GM23338 (cell line): ENCODE measurements around the gene NUDC. TPM values are rescaled to one million over a fixed set of nuclear protein-coding genes. Genes with fewer than 3 reads are reported as not detected.

Experiments used
- ATAC-seq: fragments of 200-7000 bp; cut with Tn5 transposase; 3 replicates; pipeline ENCODE4 v1.9.1; 2020
- DNase-seq: peaks from one replicate; pipeline ENCODE4 v3.0.0-alpha.2; 2015; ENCODE audit warnings: low spot score
- H2AFZ ChIP-seq: fragments of 200-600 bp; sonication (generic); 2 replicates; pipeline ENCODE4 v1.8.0; 2016; ENCODE audit warnings: antibody characterized with exemption, mild to moderate bottlenecking, moderate library complexity
- H3F3A ChIP-seq: fragments of 200-600 bp; sonication (generic); replicated peaks from 2 replicates; pipeline ENCODE4 v1.8.0; 2017; ENCODE audit warnings: antibody characterized with exemption, mixed run types, low read depth
- H3K27ac ChIP-seq: fragments of 200-600 bp; sonication (generic); 2 replicates; pipeline ENCODE4 v1.6.1; 2016; ENCODE audit warnings: low read depth
- H3K27me3 ChIP-seq: fragments of 200-600 bp; sonication (generic); 2 replicates; pipeline ENCODE4 v1.8.0; 2016; ENCODE audit warnings: mild to moderate bottlenecking, mixed run types, moderate library complexity; ENCODE audit not compliant: insufficient read depth
- H3K36me3 ChIP-seq: fragments of 200-600 bp; sonication (generic); 2 replicates; pipeline ENCODE4 v1.8.0; 2016; ENCODE audit warnings: mild to moderate bottlenecking; ENCODE audit not compliant: insufficient read depth
- H3K4me1 ChIP-seq: fragments of 200-600 bp; sonication (generic); 2 replicates; pipeline ENCODE4 v1.8.0; 2016; ENCODE audit warnings: mild to moderate bottlenecking, moderate library complexity; ENCODE audit not compliant: insufficient read depth
- H3K4me2 ChIP-seq: fragments of 200-600 bp; sonication (generic); 2 replicates; pipeline ENCODE4 v1.7.1; 2017; ENCODE audit warnings: mixed run types
- H3K4me3 ChIP-seq: fragments of 200-600 bp; sonication (generic); 2 replicates; pipeline ENCODE4 v1.6.1; 2016; ENCODE audit warnings: mixed run types
- H3K79me2 ChIP-seq: fragments of 200-600 bp; sonication (generic); replicated peaks from 2 replicates; pipeline ENCODE4 v1.8.0; 2017; ENCODE audit warnings: mild to moderate bottlenecking; ENCODE audit not compliant: insufficient read depth
- H3K9me2 ChIP-seq: fragments of 200-600 bp; sonication (generic); 2 replicates; pipeline ENCODE4 v1.8.0; 2017; ENCODE audit not compliant: insufficient read depth
- H4K20me1 ChIP-seq: fragments of 200-600 bp; sonication (generic); replicated peaks from 2 replicates; pipeline ENCODE4 v1.8.0; 2017; ENCODE audit warnings: mild to moderate bottlenecking; ENCODE audit not compliant: insufficient read depth
- H3K27ac Mint-ChIP-seq: 2 replicates; pipeline ENCODE4 v1.8.0; 2020; ENCODE audit warnings: inconsistent platforms, mild to moderate bottlenecking, moderate library complexity, mixed read lengths
- H3K27me3 Mint-ChIP-seq: 3 replicates; pipeline ENCODE4 v1.8.0; 2022; ENCODE audit warnings: low read depth, mild to moderate bottlenecking, moderate library complexity, mixed read lengths, inconsistent platforms; ENCODE audit not compliant: insufficient read depth, poor library complexity
- H3K36me3 Mint-ChIP-seq: 3 replicates; pipeline ENCODE4 v1.8.0; 2021; ENCODE audit warnings: low read depth, mild to moderate bottlenecking, inconsistent platforms, moderate library complexity, mixed read lengths
- H3K4me1 Mint-ChIP-seq: 3 replicates; pipeline ENCODE4 v1.8.0; 2020; ENCODE audit warnings: mild to moderate bottlenecking, inconsistent platforms, mixed read lengths
- H3K4me3 Mint-ChIP-seq: 3 replicates; pipeline ENCODE4 v1.8.0; 2021; ENCODE audit warnings: moderate library complexity, mild to moderate bottlenecking, inconsistent platforms, mixed read lengths
- H3K9me3 Mint-ChIP-seq: 3 replicates; pipeline ENCODE4 v1.8.0; 2020; ENCODE audit warnings: moderate library complexity, mild to moderate bottlenecking, inconsistent platforms, mixed read lengths
- CREB1 ChIP-seq: fragments of 250-450 bp; sonication (Bioruptor Pico); IDR thresholded peaks from 2 replicates; pipeline ENCODE4 v1.5.0; 2020; ENCODE audit warnings: low read depth, mild to moderate bottlenecking, moderate library complexity
- CTCF ChIP-seq, 2 experiments: fragments of 200-600 bp in 1 of 2; sonication (generic) in 1 of 2; conservative IDR thresholded peaks; 2 replicates each; pipeline versions ENCODE4 v1.5.1 to v1.6.1; 2016 to 2017; ENCODE audit warnings: antibody characterized with exemption in 2 of 2, low read depth in 2 of 2, mild to moderate bottlenecking in 2 of 2, moderate library complexity in 1 of 2
- ETS1 ChIP-seq: IDR thresholded peaks from 2 replicates; pipeline ENCODE4 v1.6.1; 2016; ENCODE audit warnings: antibody characterized with exemption
- EZH2 ChIP-seq: fragments of 200-600 bp; sonication (generic); IDR thresholded peaks from one replicate; pipeline ENCODE4 v1.8.0; 2017; ENCODE audit warnings: antibody characterized with exemption, mild to moderate bottlenecking, low read depth; ENCODE audit not compliant: unreplicated experiment
- EZH2phosphoT487 ChIP-seq: fragments of 200-600 bp; sonication (generic); IDR thresholded peaks from one replicate; pipeline ENCODE4 v1.8.1; 2018; ENCODE audit warnings: antibody characterized with exemption; ENCODE audit not compliant: unreplicated experiment
- JUNB ChIP-seq: IDR thresholded peaks from one replicate; pipeline ENCODE4 v1.6.1; 2016; ENCODE audit warnings: antibody characterized with exemption; ENCODE audit not compliant: unreplicated experiment
- NANOG ChIP-seq: IDR thresholded peaks from 2 replicates; pipeline ENCODE4 v1.6.1; 2016; ENCODE audit warnings: antibody characterized with exemption, borderline replicate concordance
- POLR2AphosphoS5 ChIP-seq: IDR thresholded peaks from 2 replicates; pipeline ENCODE4 v1.6.1; 2016; ENCODE audit warnings: antibody characterized with exemption, low read depth
- REST ChIP-seq: IDR thresholded peaks from one replicate; pipeline ENCODE4 v1.6.1; 2018; ENCODE audit warnings: antibody characterized with exemption; ENCODE audit not compliant: unreplicated experiment
- STAT1 ChIP-seq: IDR thresholded peaks from one replicate; pipeline ENCODE4 v1.6.1; 2016; ENCODE audit warnings: antibody characterized with exemption; ENCODE audit not compliant: unreplicated experiment
- ZNF114 ChIP-seq: fragments of 250-450 bp; sonication (Bioruptor Pico); IDR thresholded peaks from 2 replicates; pipeline ENCODE4 v1.5.0; 2020; ENCODE audit warnings: mild to moderate bottlenecking, moderate library complexity
- ZNF331 ChIP-seq: fragments of 250-450 bp; sonication (Bioruptor Pico); IDR thresholded peaks from 2 replicates; pipeline ENCODE4 v1.5.0; 2020; ENCODE audit warnings: low read depth, mild to moderate bottlenecking, moderate library complexity
- polyA plus RNA-seq: library from polyadenylated mRNA; unstranded; fragments of >200 nt; fragmentation: Nextera tagmentation; extraction: Ambion mirVana; gene quantifications from 2 replicates; pipeline ENCODE4 v1.2.1, GENCODE V29; 2016
- total RNA-seq: library from RNA; depleted of rRNA; stranded (reverse); fragments of >200 nt; shearing (Covaris generic); gene quantifications from 2 replicates; pipeline ENCODE4 v1.2.3, GENCODE V29; 2014
- TF ChIP-seq, protein P1 (sequence below): fragments of 250-450 bp; sonication (Bioruptor Pico); IDR thresholded peaks from 2 replicates; pipeline ENCODE4 v1.5.0; 2020; ENCODE audit warnings: mild to moderate bottlenecking, moderate library complexity

The NUDC gene
- total and polyA plus RNA-seq, 2 experiments from 2014 or later = 96.2 to 224 TPM

GRCh38 chr1:26912147-26912490, 9.4 kb upstream of the NUDC start:
- Histone ChIP-seq H3K27me3 (no peaks in the 10 kb centered on the region), H3K79me2 (no peaks in the 10 kb centered on the region), H3K9me2 (no peaks in the 10 kb centered on the region), H2AFZ (no peak overlapping the region), H3K4me2 (no peak overlapping the region), H3K36me3 (no peaks in the 10 kb centered on the region), H4K20me1 (no peaks in the 10 kb centered on the region; the same call in 1 of the 2 replicates), H3K4me1 (no peaks in the 10 kb centered on the region), H3K27ac (no peak overlapping the region), H3F3A (no peaks in the 10 kb centered on the region), H3K4me3 (no peak overlapping the region)
- peaks cover 8% of the 10 kb centered on the region for H3K27me3 Mint-ChIP-seq
- H3K27ac Mint-ChIP-seq = no peak overlapping the region
- no peaks in the 10 kb centered on the region for H3K9me3 Mint-ChIP-seq
- DNase-seq = no peak
- ATAC-seq = no peak
- no peaks in the 10 kb centered on the region for H3K36me3 Mint-ChIP-seq
- H3K4me1 Mint-ChIP-seq = no peaks in the 10 kb centered on the region
- TF ChIP-seq STAT1 (no peak), ETS1 (no peak), REST (no peak), EZH2 (no peak), CTCF (conservative IDR thresholded peaks at IDR 0.05; ENCODE audit: low read depth in 2 of 2) (no peak), ZNF114 (CRISPR knock-in tag) (no peak), CREB1 (CRISPR knock-in tag) (no peak), JUNB (no peak), POLR2AphosphoS5 (no peak), EZH2phosphoT487 (no peak), NANOG (no peak), ZNF331 (no peak)
- TF ChIP-seq, protein P1, sequence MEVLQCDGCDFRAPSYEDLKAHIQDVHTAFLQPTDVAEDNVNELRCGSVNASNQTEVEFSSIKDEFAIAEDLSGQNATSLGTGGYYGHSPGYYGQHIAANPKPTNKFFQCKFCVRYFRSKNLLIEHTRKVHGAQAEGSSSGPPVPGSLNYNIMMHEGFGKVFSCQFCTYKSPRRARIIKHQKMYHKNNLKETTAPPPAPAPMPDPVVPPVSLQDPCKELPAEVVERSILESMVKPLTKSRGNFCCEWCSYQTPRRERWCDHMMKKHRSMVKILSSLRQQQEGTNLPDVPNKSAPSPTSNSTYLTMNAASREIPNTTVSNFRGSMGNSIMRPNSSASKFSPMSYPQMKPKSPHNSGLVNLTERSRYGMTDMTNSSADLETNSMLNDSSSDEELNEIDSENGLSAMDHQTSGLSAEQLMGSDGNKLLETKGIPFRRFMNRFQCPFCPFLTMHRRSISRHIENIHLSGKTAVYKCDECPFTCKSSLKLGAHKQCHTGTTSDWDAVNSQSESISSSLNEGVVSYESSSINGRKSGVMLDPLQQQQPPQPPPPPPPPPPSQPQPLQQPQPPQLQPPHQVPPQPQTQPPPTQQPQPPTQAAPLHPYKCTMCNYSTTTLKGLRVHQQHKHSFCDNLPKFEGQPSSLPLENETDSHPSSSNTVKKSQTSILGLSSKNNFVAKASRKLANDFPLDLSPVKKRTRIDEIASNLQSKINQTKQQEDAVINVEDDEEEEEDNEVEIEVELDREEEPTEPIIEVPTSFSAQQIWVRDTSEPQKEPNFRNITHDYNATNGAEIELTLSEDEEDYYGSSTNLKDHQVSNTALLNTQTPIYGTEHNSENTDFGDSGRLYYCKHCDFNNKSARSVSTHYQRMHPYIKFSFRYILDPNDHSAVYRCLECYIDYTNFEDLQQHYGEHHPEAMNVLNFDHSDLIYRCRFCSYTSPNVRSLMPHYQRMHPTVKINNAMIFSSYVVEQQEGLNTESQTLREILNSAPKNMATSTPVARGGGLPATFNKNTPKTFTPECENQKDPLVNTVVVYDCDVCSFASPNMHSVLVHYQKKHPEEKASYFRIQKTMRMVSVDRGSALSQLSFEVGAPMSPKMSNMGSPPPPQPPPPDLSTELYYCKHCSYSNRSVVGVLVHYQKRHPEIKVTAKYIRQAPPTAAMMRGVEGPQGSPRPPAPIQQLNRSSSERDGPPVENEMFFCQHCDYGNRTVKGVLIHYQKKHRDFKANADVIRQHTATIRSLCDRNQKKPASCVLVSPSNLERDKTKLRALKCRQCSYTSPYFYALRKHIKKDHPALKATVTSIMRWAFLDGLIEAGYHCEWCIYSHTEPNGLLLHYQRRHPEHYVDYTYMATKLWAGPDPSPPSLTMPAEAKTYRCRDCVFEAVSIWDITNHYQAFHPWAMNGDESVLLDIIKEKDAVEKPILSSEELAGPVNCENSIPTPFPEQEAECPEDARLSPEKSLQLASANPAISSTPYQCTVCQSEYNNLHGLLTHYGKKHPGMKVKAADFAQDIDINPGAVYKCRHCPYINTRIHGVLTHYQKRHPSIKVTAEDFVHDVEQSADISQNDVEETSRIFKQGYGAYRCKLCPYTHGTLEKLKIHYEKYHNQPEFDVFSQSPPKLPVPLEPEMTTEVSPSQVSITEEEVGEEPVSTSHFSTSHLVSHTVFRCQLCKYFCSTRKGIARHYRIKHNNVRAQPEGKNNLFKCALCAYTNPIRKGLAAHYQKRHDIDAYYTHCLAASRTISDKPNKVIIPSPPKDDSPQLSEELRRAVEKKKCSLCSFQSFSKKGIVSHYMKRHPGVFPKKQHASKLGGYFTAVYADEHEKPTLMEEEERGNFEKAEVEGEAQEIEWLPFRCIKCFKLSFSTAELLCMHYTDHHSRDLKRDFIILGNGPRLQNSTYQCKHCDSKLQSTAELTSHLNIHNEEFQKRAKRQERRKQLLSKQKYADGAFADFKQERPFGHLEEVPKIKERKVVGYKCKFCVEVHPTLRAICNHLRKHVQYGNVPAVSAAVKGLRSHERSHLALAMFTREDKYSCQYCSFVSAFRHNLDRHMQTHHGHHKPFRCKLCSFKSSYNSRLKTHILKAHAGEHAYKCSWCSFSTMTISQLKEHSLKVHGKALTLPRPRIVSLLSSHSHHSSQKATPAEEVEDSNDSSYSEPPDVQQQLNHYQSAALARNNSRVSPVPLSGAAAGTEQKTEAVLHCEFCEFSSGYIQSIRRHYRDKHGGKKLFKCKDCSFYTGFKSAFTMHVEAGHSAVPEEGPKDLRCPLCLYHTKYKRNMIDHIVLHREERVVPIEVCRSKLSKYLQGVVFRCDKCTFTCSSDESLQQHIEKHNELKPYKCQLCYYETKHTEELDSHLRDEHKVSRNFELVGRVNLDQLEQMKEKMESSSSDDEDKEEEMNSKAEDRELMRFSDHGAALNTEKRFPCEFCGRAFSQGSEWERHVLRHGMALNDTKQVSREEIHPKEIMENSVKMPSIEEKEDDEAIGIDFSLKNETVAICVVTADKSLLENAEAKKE (CRISPR knock-in tag) = no peak
- H3K4me3 Mint-ChIP-seq = no peak overlapping the region
